Liver (tissue), 9 donors: ENCODE data around the gene MEIG1. TPM values are rescaled to one million over a fixed set of nuclear protein-coding genes. Genes with fewer than 3 reads are reported as not detected.
A peak's percentile ranks its signal among the peaks of the same experiment; 100 is the strongest.

Experiments
- DNase-seq: peaks from one replicate; pipeline ENCODE4 v3.0.0-alpha.2; 2017; ENCODE audit warnings: low spot score
- H3K27ac ChIP-seq, 2 donors: one replicate each; pipeline ENCODE4 v1.7.0; 2013; ENCODE audit warnings: inconsistent platforms in 2 of 2, low read length in 2 of 2, control low read depth in 1 of 2, low read depth in 1 of 2, mild to moderate bottlenecking in 1 of 2
- H3K27me3 ChIP-seq, 4 donors: one replicate each; pipeline versions ENCODE4 v1.6.1 to v1.7.0; 2013; ENCODE audit warnings: low read length in 3 of 4, inconsistent platforms in 1 of 4, mild to moderate bottlenecking in 1 of 4, moderate library complexity in 1 of 4; ENCODE audit not compliant: control insufficient read depth in 4 of 4, insufficient read depth in 4 of 4
- H3K36me3 ChIP-seq, 4 donors: one replicate each; pipeline versions ENCODE4 v1.6.1 to v1.7.0; 2013; ENCODE audit warnings: low read length in 3 of 4, mild to moderate bottlenecking in 3 of 4, low read depth in 1 of 4, moderate library complexity in 1 of 4; ENCODE audit not compliant: control insufficient read depth in 4 of 4, insufficient read depth in 3 of 4
- H3K4me1 ChIP-seq, 4 donors: one replicate each; pipeline versions ENCODE4 v1.6.1 to v1.7.0; 2013; ENCODE audit warnings: low read length in 3 of 4, mild to moderate bottlenecking in 3 of 4, moderate library complexity in 1 of 4; ENCODE audit not compliant: control insufficient read depth in 4 of 4, insufficient read depth in 4 of 4
- H3K4me3 ChIP-seq, 3 donors: one replicate each; pipeline versions ENCODE4 v1.6.1 to v1.7.0; 2013; ENCODE audit warnings: low read length in 3 of 3, control low read depth in 1 of 3, low read depth in 1 of 3, mild to moderate bottlenecking in 1 of 3
- H3K9ac ChIP-seq, 2 donors: one replicate each; pipeline ENCODE4 v1.7.0; 2013; ENCODE audit warnings: low read length in 2 of 2, mild to moderate bottlenecking in 2 of 2, moderate library complexity in 2 of 2, control low read depth in 1 of 2, low read depth in 1 of 2
- H3K9me3 ChIP-seq, 4 donors: one replicate each; pipeline versions ENCODE4 v1.6.1 to v1.7.0; 2013; ENCODE audit warnings: low read length in 3 of 4; ENCODE audit not compliant: control insufficient read depth in 4 of 4
- EGR1 ChIP-seq, 2 donors: IDR thresholded peaks; 2 replicates each; pipeline ENCODE4 v1.6.1; 2016 to 2018; ENCODE audit warnings: antibody characterized with exemption in 2 of 2, low read depth in 2 of 2
- FOXA1 ChIP-seq: IDR thresholded peaks from 2 replicates; pipeline ENCODE4 v1.6.1; 2016; ENCODE audit warnings: antibody characterized with exemption
- FOXA2 ChIP-seq: IDR thresholded peaks from 2 replicates; pipeline ENCODE4 v1.6.1; 2016; ENCODE audit warnings: antibody characterized with exemption
- GABPA ChIP-seq, 2 donors: IDR thresholded peaks in 1 of 2; conservative IDR thresholded peaks in 1 of 2; 2 replicates each; pipeline ENCODE4 v1.6.1; 2016; ENCODE audit warnings: antibody characterized with exemption in 2 of 2, mild to moderate bottlenecking in 1 of 2, moderate library complexity in 1 of 2
- HNF4A ChIP-seq, 2 donors: conservative IDR thresholded peaks; 2 replicates each; pipeline ENCODE4 v1.6.1; 2016; ENCODE audit warnings: antibody characterized with exemption in 2 of 2, mild to moderate bottlenecking in 2 of 2
- HNF4G ChIP-seq: IDR thresholded peaks from 2 replicates; pipeline ENCODE4 v1.6.1; 2016; ENCODE audit warnings: antibody characterized with exemption
- JUND ChIP-seq, 2 donors: IDR thresholded peaks; 2 replicates each; pipeline ENCODE4 v1.6.1; 2016; ENCODE audit warnings: antibody characterized with exemption in 2 of 2
- MAX ChIP-seq: IDR thresholded peaks from 2 replicates; pipeline ENCODE4 v1.6.1; 2016; ENCODE audit warnings: antibody characterized with exemption
- NR2F2 ChIP-seq: IDR thresholded peaks from 2 replicates; pipeline ENCODE4 v1.6.1; 2016; ENCODE audit warnings: antibody characterized with exemption
- RAD21 ChIP-seq, 2 donors: IDR thresholded peaks; 2 replicates each; pipeline ENCODE4 v1.6.1; 2016; ENCODE audit warnings: antibody characterized with exemption in 2 of 2, mild to moderate bottlenecking in 2 of 2
- REST ChIP-seq: IDR thresholded peaks from 2 replicates; pipeline ENCODE4 v1.6.1; 2016; ENCODE audit warnings: antibody characterized with exemption, mild to moderate bottlenecking
- RXRA ChIP-seq, 2 donors: IDR thresholded peaks; 2 replicates each; pipeline ENCODE4 v1.6.1; 2017 to 2018; ENCODE audit warnings: antibody characterized with exemption in 2 of 2, mild to moderate bottlenecking in 1 of 2
- SP1 ChIP-seq: IDR thresholded peaks from 2 replicates; pipeline ENCODE4 v1.6.1; 2018; ENCODE audit warnings: antibody characterized with exemption, mild to moderate bottlenecking
- TAF1 ChIP-seq: conservative IDR thresholded peaks from 2 replicates; pipeline ENCODE4 v1.6.1; 2016; ENCODE audit warnings: antibody characterized with exemption, mild to moderate bottlenecking
- YY1 ChIP-seq: IDR thresholded peaks from 2 replicates; pipeline ENCODE4 v1.6.1; 2016; ENCODE audit warnings: antibody characterized with exemption, mild to moderate bottlenecking
- ZBTB33 ChIP-seq: IDR thresholded peaks from 2 replicates; pipeline ENCODE4 v1.6.1; 2016; ENCODE audit warnings: antibody characterized with exemption
- WGBS: extraction: QIAGEN DNeasy Blood & Tissue Kit; methylation state at CpG from one replicate; pipeline ENCODE4 v1.1.7; 2013; 5-methylcytosine and 5-hydroxymethylcytosine counted together
- polyA plus RNA-seq, 2 donors: library from polyadenylated mRNA; stranded (reverse) in 1 of 2; unstranded in 1 of 2; fragments of 200-250 nt in 1 of 2; fragments of >200 nt in 1 of 2; fragmentation: Nextera tagmentation in 1 of 2; extraction: Ambion mirVana in 1 of 2; gene quantifications; one replicate each; pipeline versions ENCODE4 v1.2.1 to v1.2.3, GENCODE V29; 2013 to 2015
- total RNA-seq, 2 donors: library from RNA; depleted of rRNA; stranded (reverse); fragments of >200 nt; gene quantifications; one replicate each; pipeline ENCODE4 v1.2.3, GENCODE V29; 2014
- TF ChIP-seq, protein P1 (sequence below): fragments of 150-350 bp; IDR thresholded peaks from 2 replicates; pipeline ENCODE4 v1.5.1; 2017; ENCODE audit warnings: improper control_type of control experiment, low read depth, low read length; ENCODE audit not compliant: missing input control
- TF ChIP-seq, protein P2 (sequence below): IDR thresholded peaks from 2 replicates; pipeline ENCODE4 v1.6.1; 2016; ENCODE audit warnings: antibody characterized with exemption
- donor health status: healthy.
- donor health status: healthy.
- donor health status: healthy.
- donor health status: healthy.
- donor health status: healthy.

Gene MEIG1, protein sequence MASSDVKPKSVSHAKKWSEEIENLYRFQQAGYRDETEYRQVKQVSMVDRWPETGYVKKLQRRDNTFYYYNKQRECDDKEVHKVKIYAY
- total RNA-seq (under 1 TPM in 1 of 2 donors, not detected in 1; 0.33 TPM), polyA plus RNA-seq (not detected)

DNA sequence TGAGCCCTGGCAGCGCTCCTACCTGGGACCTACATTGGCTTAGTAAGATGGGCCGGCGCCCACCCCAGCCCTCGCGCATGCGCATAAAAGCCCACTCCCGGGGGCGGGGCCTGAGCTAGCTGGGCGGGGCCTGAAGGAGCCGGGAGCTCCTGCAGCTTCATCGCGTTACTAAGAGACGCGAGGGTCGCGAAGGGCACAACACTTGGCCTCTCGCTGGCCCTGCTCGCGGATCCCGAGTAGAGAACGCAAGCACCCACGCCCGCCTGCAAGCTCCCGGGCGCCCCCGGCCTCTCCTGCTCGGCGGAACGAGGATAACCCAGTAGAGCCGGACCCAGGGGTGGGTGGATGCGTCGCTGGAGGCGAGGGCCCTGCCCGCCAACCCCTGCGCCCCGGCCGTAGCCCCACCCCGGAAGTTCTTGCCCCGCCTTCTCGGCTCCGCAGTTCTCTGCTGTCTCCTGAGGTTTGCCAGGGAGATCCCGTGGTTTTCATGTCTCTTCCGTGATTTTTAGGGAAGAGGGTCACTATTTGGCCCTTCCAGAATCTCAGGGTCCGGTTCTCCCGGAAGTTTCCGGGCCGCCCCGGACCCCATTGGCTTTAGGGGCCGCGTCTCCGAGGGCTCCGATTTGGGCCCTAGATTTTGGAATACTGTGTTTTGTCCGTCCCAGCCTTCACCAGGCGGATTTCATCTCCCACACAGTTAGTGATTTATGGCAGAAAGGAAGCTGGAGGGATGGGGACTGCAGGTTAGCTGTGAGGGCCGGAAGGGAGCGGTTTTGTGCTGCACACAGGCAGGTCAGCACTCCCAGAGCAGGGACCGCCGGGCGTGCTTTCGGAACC is at the start of gene MEIG1:
MEIG1 (plus strand) TSS at position 168 of the 837 bp plus-strand sequence. CDS start 7,081 bp downstream, outside the sequence.
- H3K4me1 ChIP-seq = peaks cover 0 to 5% (median 2%) of the 10 kb centered on the region in 4 donors
- no peaks in the 10 kb centered on the region for H3K36me3 ChIP-seq
- H3K27me3 ChIP-seq = no peaks in the 10 kb centered on the region
- TF ChIP-seq JUND (IDR thresholded peaks at IDR 0.05) (no peak), TAF1 (peak; percentile 85), MAX (peak; percentile 81), HNF4A (conservative IDR thresholded peaks at IDR 0.05) (peak in 1 of 2 donors; percentile 48), REST (peak; percentile 97), FOXA2 (no peak), NR2F2 (peak; percentile 70), FOXA1 (no peak), EGR1 (IDR thresholded peaks at IDR 0.05; ENCODE audit: low read depth in 2 of 2) (peak in 1 of 2 donors; percentile 46), SP1 (peak; percentile 34), YY1 (peak; percentile 67), HNF4G (no peak), RXRA (IDR thresholded peaks at IDR 0.05) (peak; percentile 16 to 44), GABPA (IDR thresholded peaks at IDR 0.05 in 1 of 2, conservative IDR thresholded peaks at IDR 0.05 in 1 of 2) (peak; percentile 94 to 95), RAD21 (IDR thresholded peaks at IDR 0.05) (peak; percentile 8 to 20), ZBTB33 (peak; percentile 86)
- TF ChIP-seq, protein P1, sequence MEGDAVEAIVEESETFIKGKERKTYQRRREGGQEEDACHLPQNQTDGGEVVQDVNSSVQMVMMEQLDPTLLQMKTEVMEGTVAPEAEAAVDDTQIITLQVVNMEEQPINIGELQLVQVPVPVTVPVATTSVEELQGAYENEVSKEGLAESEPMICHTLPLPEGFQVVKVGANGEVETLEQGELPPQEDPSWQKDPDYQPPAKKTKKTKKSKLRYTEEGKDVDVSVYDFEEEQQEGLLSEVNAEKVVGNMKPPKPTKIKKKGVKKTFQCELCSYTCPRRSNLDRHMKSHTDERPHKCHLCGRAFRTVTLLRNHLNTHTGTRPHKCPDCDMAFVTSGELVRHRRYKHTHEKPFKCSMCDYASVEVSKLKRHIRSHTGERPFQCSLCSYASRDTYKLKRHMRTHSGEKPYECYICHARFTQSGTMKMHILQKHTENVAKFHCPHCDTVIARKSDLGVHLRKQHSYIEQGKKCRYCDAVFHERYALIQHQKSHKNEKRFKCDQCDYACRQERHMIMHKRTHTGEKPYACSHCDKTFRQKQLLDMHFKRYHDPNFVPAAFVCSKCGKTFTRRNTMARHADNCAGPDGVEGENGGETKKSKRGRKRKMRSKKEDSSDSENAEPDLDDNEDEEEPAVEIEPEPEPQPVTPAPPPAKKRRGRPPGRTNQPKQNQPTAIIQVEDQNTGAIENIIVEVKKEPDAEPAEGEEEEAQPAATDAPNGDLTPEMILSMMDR = no peak
- TF ChIP-seq, protein P2, sequence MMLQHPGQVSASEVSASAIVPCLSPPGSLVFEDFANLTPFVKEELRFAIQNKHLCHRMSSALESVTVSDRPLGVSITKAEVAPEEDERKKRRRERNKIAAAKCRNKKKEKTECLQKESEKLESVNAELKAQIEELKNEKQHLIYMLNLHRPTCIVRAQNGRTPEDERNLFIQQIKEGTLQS = no peak
- H3K9me3 ChIP-seq = no peaks in the 10 kb centered on the region
- peak; percentile 98 for DNase-seq
- H3K27ac ChIP-seq = peak within 1 kb of the TSS; percentile 94 to 98
- peak within 1 kb of the TSS; percentile 97 to 99 for H3K9ac ChIP-seq
- peak within 1 kb of the TSS; percentile 68 to 89 (median 71) for H3K4me3 ChIP-seq
- WGBS = under 1% methylated on average over 60 of the region's 60 CpGs
